Panc1 (cell line): ENCODE results near the gene SEMA4D. TPM values are rescaled to one million over a fixed set of nuclear protein-coding genes. Genes with fewer than 3 reads are reported as not detected.

Experiments used
- ATAC-seq: fragments of 200-7000 bp; cut with Tn5 transposase; 2 replicates; pipeline ENCODE4 v1.9.1; 2020; ENCODE audit warnings: mild to moderate bottlenecking, moderate library complexity
- BruUV-seq: library from RNA; stranded (reverse); fragments of 400-500 nt; replicated peaks from 2 replicates; lab custom pipeline; 2021; lab: Mats Ljungman, UMichigan
- CTCF ChIA-PET: fragments of 300-600 bp; sonication (Branson Sonifier 250); formaldehyde crosslinking; loops from one replicate; lab custom pipeline; 2022; ENCODE audit warnings: antibody characterized with exemption; lab: Charles Lee
- POLR2A ChIA-PET: fragments of 300-600 bp; sonication (Branson Sonifier 250); formaldehyde crosslinking; loops from one replicate; lab custom pipeline; 2022; ENCODE audit warnings: antibody characterized with exemption; lab: Charles Lee
- DNase-seq: peaks from one replicate; pipeline ENCODE4 v3.0.0-alpha.2; 2010; ENCODE audit warnings: low read depth, low spot score
- H3K27ac ChIP-seq: 2 replicates; pipeline ENCODE4 v1.5.1; 2011; ENCODE audit warnings: mild to moderate bottlenecking, low read length, inconsistent platforms
- H3K27me3 ChIP-seq: fragments of 200-500 bp; sonication (Bioruptor generic); 2 replicates; pipeline ENCODE4 v1.6.0; 2014; ENCODE audit warnings: low read length, inconsistent platforms; ENCODE audit not compliant: control insufficient read depth, insufficient read depth
- H3K36me3 ChIP-seq: fragments of 200-500 bp; sonication (Bioruptor generic); 2 replicates; pipeline ENCODE4 v1.5.1; 2014; ENCODE audit warnings: inconsistent platforms, mild to moderate bottlenecking, low read length, moderate library complexity; ENCODE audit not compliant: control insufficient read depth, insufficient read depth
- H3K4me1 ChIP-seq: 2 replicates; pipeline ENCODE4 v1.5.1; 2011; ENCODE audit warnings: inconsistent platforms, mild to moderate bottlenecking, low read length, moderate library complexity; ENCODE audit not compliant: control insufficient read depth, insufficient read depth
- H3K4me3 ChIP-seq, 2 experiments: 2 replicates each; pipeline ENCODE4 v1.5.1; 2011 to 2012; ENCODE audit warnings: low read depth in 2 of 2, low read length in 2 of 2, mild to moderate bottlenecking in 2 of 2, inconsistent platforms in 1 of 2, moderate library complexity in 1 of 2
- H3K9me3 ChIP-seq: fragments of 200-500 bp; sonication (Bioruptor generic); 2 replicates; pipeline ENCODE4 v1.5.1; 2014; ENCODE audit warnings: low read depth, mild to moderate bottlenecking, inconsistent platforms, low read length, moderate library complexity; ENCODE audit not compliant: control insufficient read depth, insufficient read depth
- CTCF ChIP-seq: fragments of 450-650 bp; IDR thresholded peaks from 2 replicates; pipeline ENCODE4 v1.5.1; 2017; ENCODE audit warnings: mild to moderate bottlenecking
- POLR2AphosphoS5 ChIP-seq: IDR thresholded peaks from 2 replicates; pipeline ENCODE4 v1.6.1; 2012; ENCODE audit warnings: mild to moderate bottlenecking, low read depth, low read length, moderate library complexity
- REST ChIP-seq, 2 experiments: IDR thresholded peaks; 2 replicates each; pipeline ENCODE4 v1.6.1; 2011 to 2012; ENCODE audit warnings: low read depth in 2 of 2, control low read depth in 1 of 2, low read length in 1 of 2, mild to moderate bottlenecking in 1 of 2, moderate library complexity in 1 of 2; ENCODE audit not compliant: insufficient read depth in 1 of 2
- SIN3A ChIP-seq: IDR thresholded peaks from 2 replicates; pipeline ENCODE4 v1.6.1; 2012; ENCODE audit warnings: low read depth, mild to moderate bottlenecking, low read length, moderate library complexity, borderline replicate concordance; ENCODE audit not compliant: insufficient read depth
- TCF7L2 ChIP-seq: IDR thresholded peaks from 2 replicates; pipeline ENCODE4 v1.6.1; 2011; ENCODE audit warnings: mild to moderate bottlenecking, low read depth, low read length, inconsistent platforms
- in situ Hi-C: cut with HindIII; loops from 2 replicates; pipeline ENCODE4 v1.10.0; 2016; ENCODE audit warnings: low sequenced_read_pairs, low pct_unique_long_range_greater_than_20kb
- intact Hi-C: fragments of 100-400 bp; cut with micrococcal nuclease; formaldehyde crosslinking; loops from one replicate; pipeline ENCODE4 v1.10.0; 2022; ENCODE audit not compliant: unreplicated experiment
- total RNA-seq: library from RNA; stranded (reverse); gene quantifications from one replicate; pipeline ENCODE4 v1.2.1, GENCODE V29; 2021; ENCODE audit not compliant: unreplicated experiment

Gene SEMA4D
- total RNA-seq, 1 experiment from 2014 or later = 6.5 TPM

GRCh38 chr9:89493671-89494070, 4.2 kb downstream of the SEMA4D start:
- intact Hi-C loops = no loop called here

GRCh38 chr9:89493181-89493580, 4.7 kb downstream of the SEMA4D start:
- no peak for DNase-seq
- no peaks in the 10 kb centered on the region for H3K9me3 ChIP-seq
- H3K36me3 ChIP-seq = peaks cover 4% of the 10 kb centered on the region; the same call in 1 of the 2 replicates
- H3K4me1 ChIP-seq = no peaks in the 10 kb centered on the region
- ChIA-PET CTCF (no interaction called here), POLR2A (no interaction called here)
- H3K4me3 ChIP-seq = no peak overlapping the region
- no peak for TF ChIP-seq TCF7L2
- TF ChIP-seq REST (IDR thresholded peaks at IDR 0.05; ENCODE audit: insufficient read depth in 1 of 2, low read depth in 2 of 2, low read length in 1 of 2) = no peak
- no peak for TF ChIP-seq SIN3A
- TF ChIP-seq CTCF = no peak
- no peak for TF ChIP-seq POLR2AphosphoS5
- ATAC-seq = no peak
- H3K27me3 ChIP-seq = no peaks in the 10 kb centered on the region
- no peak overlapping the region for H3K27ac ChIP-seq
- no TSS peak for BruUV-seq
- in situ Hi-C loops (no loop called here), intact Hi-C loops (no loop called here)

More at GRCh38 chr9:89493671-89494070, 4.2 kb downstream of the SEMA4D start:
- H3K36me3 ChIP-seq = peaks cover 4% of the 10 kb centered on the region; the same call in 1 of the 2 replicates
- no peaks in the 10 kb centered on the region for H3K9me3 ChIP-seq
- in situ Hi-C loops = no loop called here
- H3K27ac ChIP-seq = no peak overlapping the region
- H3K4me3 ChIP-seq = no peak overlapping the region
- no TSS peak for BruUV-seq
- TF ChIP-seq REST (IDR thresholded peaks at IDR 0.05; ENCODE audit: insufficient read depth in 1 of 2, low read depth in 2 of 2, low read length in 1 of 2) (no peak), TCF7L2 (no peak), POLR2AphosphoS5 (no peak)
- ChIA-PET CTCF (no interaction called here), POLR2A (no interaction called here)
- H3K27me3 ChIP-seq = no peaks in the 10 kb centered on the region
- no peak for ATAC-seq
- DNase-seq = no peak
- no peaks in the 10 kb centered on the region for H3K4me1 ChIP-seq
